ENCODE results near the gene EID3. TPM values are rescaled to one million over a fixed set of nuclear protein-coding genes. Genes with fewer than 3 reads are reported as not detected.

The EID3 gene
- total and polyA plus RNA-seq, 4 donors, result 0.17 to 6.4 (median 1.2) TPM

DNA sequence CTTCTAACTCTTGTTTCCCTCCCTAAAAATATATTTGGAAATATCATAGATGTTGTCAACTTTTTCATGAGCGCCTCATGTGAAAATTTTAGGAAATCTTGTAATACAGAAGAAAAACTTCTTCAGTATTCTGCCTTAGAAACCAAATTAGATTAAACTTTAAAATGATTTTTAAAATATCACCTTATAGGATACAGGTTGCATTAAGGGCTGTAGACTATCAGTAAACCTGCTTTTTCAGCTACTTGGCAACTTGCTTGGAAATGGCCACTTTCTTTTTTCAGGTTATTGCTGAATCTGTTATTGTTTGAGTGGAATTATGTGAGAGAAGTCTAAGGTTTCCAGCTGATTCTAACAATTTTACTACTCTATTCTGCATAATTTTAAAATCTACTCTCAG lies 9.1 kb downstream of the EID3 start (continued):
- TF ChIP-seq ZBTB33 (IDR thresholded peaks at IDR 0.05), result no peak

- H3K4me3 ChIP-seq (ENCODE audit: low read depth in 1 of 3, low read length in 3 of 3), result no peak overlapping the region
- peaks cover 12 to 49% (median 44%) of the 10 kb centered on the region in 4 donors for H3K36me3 ChIP-seq (ENCODE audit: control insufficient read depth in 4 of 4, insufficient read depth in 3 of 4, low read depth in 1 of 4, low read length in 3 of 4)
- H3K27me3 ChIP-seq (ENCODE audit: control insufficient read depth in 4 of 4, insufficient read depth in 4 of 4, low read length in 3 of 4), result no peaks in the 10 kb centered on the region
- DNase-seq (ENCODE audit: low spot score), result no peak
- H3K4me1 ChIP-seq (ENCODE audit: control insufficient read depth in 4 of 4, insufficient read depth in 4 of 4, low read length in 3 of 4), result no peaks in the 10 kb centered on the region
- H3K9ac ChIP-seq (ENCODE audit: low read depth in 1 of 2, low read length in 2 of 2), result no peak overlapping the region
- no peak overlapping the region for H3K27ac ChIP-seq (ENCODE audit: low read depth in 1 of 2, low read length in 2 of 2)
- H3K9me3 ChIP-seq (ENCODE audit: control insufficient read depth in 4 of 4, low read length in 3 of 4), result no peaks in the 10 kb centered on the region
- no peak for TF ChIP-seq HNF4G (IDR thresholded peaks at IDR 0.05)
- no peak for TF ChIP-seq HNF4A (conservative IDR thresholded peaks at IDR 0.05)
- no peak for TF ChIP-seq FOXA2 (IDR thresholded peaks at IDR 0.05)
- no peak for TF ChIP-seq FOXA1 (IDR thresholded peaks at IDR 0.05)
- no peak for TF ChIP-seq NR2F2 (IDR thresholded peaks at IDR 0.05)
- TF ChIP-seq CTCF (IDR thresholded peaks at IDR 0.05; ENCODE audit: low read depth, low read length, missing input control), result no peak
- TF ChIP-seq YY1 (IDR thresholded peaks at IDR 0.05), result no peak
- TF ChIP-seq, protein P1, sequence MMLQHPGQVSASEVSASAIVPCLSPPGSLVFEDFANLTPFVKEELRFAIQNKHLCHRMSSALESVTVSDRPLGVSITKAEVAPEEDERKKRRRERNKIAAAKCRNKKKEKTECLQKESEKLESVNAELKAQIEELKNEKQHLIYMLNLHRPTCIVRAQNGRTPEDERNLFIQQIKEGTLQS (IDR thresholded peaks at IDR 0.05), result no peak
- no peak for TF ChIP-seq RAD21 (IDR thresholded peaks at IDR 0.05)
- TF ChIP-seq GABPA (IDR thresholded peaks at IDR 0.05 in 1 of 2, conservative IDR thresholded peaks at IDR 0.05 in 1 of 2), result no peak
- TF ChIP-seq TAF1 (conservative IDR thresholded peaks at IDR 0.05), result no peak
- no peak for TF ChIP-seq JUND (IDR thresholded peaks at IDR 0.05)
- no peak for TF ChIP-seq RXRA (IDR thresholded peaks at IDR 0.05)
- TF ChIP-seq MAX (IDR thresholded peaks at IDR 0.05), result no peak
- TF ChIP-seq SP1 (IDR thresholded peaks at IDR 0.05), result no peak
- no peak for TF ChIP-seq ZBTB33 (IDR thresholded peaks at IDR 0.05)
- TF ChIP-seq REST (IDR thresholded peaks at IDR 0.05), result no peak
- 82% methylated on average over 4 of the region's 4 CpGs for WGBS
These were observed 10.2 kb downstream of the EID3 start for GRCh38 chr12:104313568-104314241.

All from liver (tissue), 9 donors.